Mammary epithelial cell (primary cell): ENCODE measurements around the gene PPP1R1A.

ENCODE experiments used
- CTCF ChIP-seq, 2 donors: IDR thresholded peaks in 1 of 2; conservative IDR thresholded peaks in 1 of 2; 2 replicates each; pipeline ENCODE4 v1.5.1; 2011 to 2012; ENCODE audit warnings: inconsistent platforms in 2 of 2, low read length in 2 of 2, mild to moderate bottlenecking in 2 of 2, control low read depth in 1 of 2, low read depth in 1 of 2; ENCODE audit not compliant: insufficient read depth in 1 of 2; ENCODE audit errors: extremely low read depth in 1 of 2
- EZH2 ChIP-seq: IDR thresholded peaks from 2 replicates; pipeline ENCODE4 v1.6.1; 2012; ENCODE audit warnings: low read length, inconsistent platforms, borderline replicate concordance

DNA sequence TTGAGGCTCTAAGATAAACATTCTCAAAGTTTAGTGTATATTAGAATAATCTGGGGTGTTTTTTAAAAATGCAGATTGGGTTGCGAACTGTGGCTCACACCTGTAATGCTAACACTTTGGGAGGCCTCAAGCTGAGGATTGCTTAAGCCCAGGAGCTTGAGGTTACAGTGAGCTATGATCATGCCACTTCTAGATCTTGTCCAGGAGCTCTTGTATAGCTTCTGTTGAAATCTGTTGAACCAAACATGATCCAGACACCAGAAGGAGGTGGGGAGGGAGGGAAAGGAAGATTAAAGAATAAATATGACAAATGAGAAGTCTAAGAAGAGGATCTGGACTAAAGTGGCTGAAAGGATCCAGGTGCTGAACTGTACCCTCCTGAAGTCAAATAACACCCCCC lies 24.7 kb downstream of the PPP1R1A start:
- TF ChIP-seq CTCF (conservative IDR thresholded peaks at IDR 0.05 in 1 of 2, IDR thresholded peaks at IDR 0.05 in 1 of 2; ENCODE audit: extremely low read depth in 1 of 2, insufficient read depth in 1 of 2, low read depth in 1 of 2, low read length in 2 of 2), result no peak
- TF ChIP-seq EZH2, result no peak
